ENCODE measurements around the gene SEC61B.

Gene SEC61B

GRCh38 chr9:99221621-99222415 lies at the start of gene SEC61B, which contains the start of gene ALG2:
TSS of gene SEC61B (plus strand) at chr9:99222282. CDS start at chr9:99222364, 82 bp downstream.
TSS of gene ALG2 (minus strand) at chr9:99221942. CDS start at chr9:99221894, 48 bp downstream.
- peak; percentile 84 to 93 for DNase-seq

GRCh38 chr9:99173570-99174504 lies 48.2 kb upstream of the SEC61B start:
- no peak for DNase-seq

GRCh38 chr9:99176527-99177013 lies 45.5 kb upstream of the SEC61B start:
- no peak for DNase-seq

- no peak for DNase-seq
Measured at GRCh38 chr9:99177576-99178366, 44.3 kb upstream of the SEC61B start.

GRCh38 chr9:99178912-99179872 lies 42.9 kb upstream of the SEC61B start:
- DNase-seq = no peak

- no peak for DNase-seq
Measured at GRCh38 chr9:99180199-99180598, 41.9 kb upstream of the SEC61B start.

- no peak for DNase-seq
Measured at GRCh38 chr9:99180662-99181061, 41.4 kb upstream of the SEC61B start.

GRCh38 chr9:99181206-99181605 lies 40.9 kb upstream of the SEC61B start:
- DNase-seq = no peak

GRCh38 chr9:99181621-99182020 lies 40.5 kb upstream of the SEC61B start:
- DNase-seq = no peak

GRCh38 chr9:99182356-99182755 lies 39.7 kb upstream of the SEC61B start:
- DNase-seq = no peak

GRCh38 chr9:99183616-99184015 lies 38.5 kb upstream of the SEC61B start:
- no peak for DNase-seq

GRCh38 chr9:99184110-99184474 lies 38.0 kb upstream of the SEC61B start:
- no peak for DNase-seq

- DNase-seq = peak; percentile 79 to 91
Measured at GRCh38 chr9:99184475-99185347, 37.4 kb upstream of the SEC61B start.

GRCh38 chr9:99185348-99185632 lies 36.8 kb upstream of the SEC61B start:
- DNase-seq = no peak

- peak in 1 of 2 experiments; percentile 18 for DNase-seq
Measured at GRCh38 chr9:99185934-99186333, 36.1 kb upstream of the SEC61B start.

- no peak for DNase-seq
Measured at GRCh38 chr9:99187311-99187710, 34.8 kb upstream of the SEC61B start.

GRCh38 chr9:99189186-99189585 lies 32.9 kb upstream of the SEC61B start:
- no peak for DNase-seq

- no peak for DNase-seq
Measured at GRCh38 chr9:99189887-99190596, 32.0 kb upstream of the SEC61B start.

GRCh38 chr9:99190597-99191283 lies 31.3 kb upstream of the SEC61B start:
- DNase-seq = no peak

All from NCI-H446 (cell line).